CD8-positive, alpha-beta memory T cell (primary cell): ENCODE data around the gene EFCAB6. TPM values are rescaled to one million over a fixed set of nuclear protein-coding genes. Genes with fewer than 3 reads are reported as not detected.

Source experiments
- CTCF ChIA-PET: fragments of 350-600 bp; sonication (Branson Sonifier 250); formaldehyde crosslinking; loops from one replicate; lab custom pipeline; 2021; ENCODE audit warnings: antibody characterized with exemption; lab: Charles Lee
- POLR2A ChIA-PET: fragments of 350-600 bp; sonication (Branson Sonifier 250); formaldehyde crosslinking; loops from one replicate; lab custom pipeline; 2021; ENCODE audit warnings: antibody characterized with exemption; lab: Charles Lee
- DNase-seq, 5 donors: peaks; one replicate each; pipeline versions ENCODE4 v3.0.0 to v3.0.0-alpha.2; 2020 to 2022; ENCODE audit warnings: mixed read lengths in 1 of 5
- H3K27ac ChIP-seq: one replicate; pipeline ENCODE4 v1.7.0; 2013; ENCODE audit warnings: low read depth, mild to moderate bottlenecking, low read length, moderate library complexity
- H3K27me3 ChIP-seq: 2 replicates; pipeline ENCODE4 v1.7.0; 2013; ENCODE audit warnings: low read length, mild to moderate bottlenecking; ENCODE audit not compliant: insufficient read depth, poor library complexity, severe bottlenecking
- H3K36me3 ChIP-seq: 2 replicates; pipeline ENCODE4 v1.7.0; 2013; ENCODE audit warnings: mild to moderate bottlenecking, low read length, moderate library complexity; ENCODE audit not compliant: insufficient read depth
- H3K4me1 ChIP-seq: 2 replicates; pipeline ENCODE4 v1.7.0; 2013; ENCODE audit warnings: mild to moderate bottlenecking, low read length, moderate library complexity; ENCODE audit not compliant: insufficient read depth
- H3K4me3 ChIP-seq: 2 replicates; pipeline ENCODE4 v1.7.0; 2013; ENCODE audit warnings: mild to moderate bottlenecking, low read length
- H3K9me3 ChIP-seq: 2 replicates; pipeline ENCODE4 v1.7.0; 2013; ENCODE audit warnings: mild to moderate bottlenecking, low read length
- H3K27ac Mint-ChIP-seq, 8 donors: one replicate each; pipeline ENCODE4 v1.8.0; 2020 to 2021; ENCODE audit warnings: mixed read lengths in 8 of 8, mild to moderate bottlenecking in 6 of 8, inconsistent platforms in 3 of 8, moderate library complexity in 3 of 8
- H3K27me3 Mint-ChIP-seq, 2 donors: one replicate each; pipeline ENCODE4 v1.8.0; 2020 to 2021; ENCODE audit warnings: mixed read lengths in 2 of 2, mild to moderate bottlenecking in 1 of 2, moderate library complexity in 1 of 2
- H3K36me3 Mint-ChIP-seq, 3 donors: one replicate each; pipeline ENCODE4 v1.8.0; 2020 to 2021; ENCODE audit warnings: mixed read lengths in 3 of 3, inconsistent platforms in 1 of 3, mild to moderate bottlenecking in 1 of 3
- H3K4me1 Mint-ChIP-seq, 3 donors: one replicate each; pipeline ENCODE4 v1.8.0; 2020 to 2021; ENCODE audit warnings: mixed read lengths in 3 of 3, inconsistent platforms in 1 of 3, mild to moderate bottlenecking in 1 of 3
- H3K4me3 Mint-ChIP-seq, 7 donors: one replicate each; pipeline ENCODE4 v1.8.0; 2020 to 2021; ENCODE audit warnings: mixed read lengths in 7 of 7, mild to moderate bottlenecking in 6 of 7, moderate library complexity in 4 of 7, inconsistent platforms in 2 of 7
- H3K9me3 Mint-ChIP-seq, 5 donors: one replicate each; pipeline ENCODE4 v1.8.0; 2020 to 2022; ENCODE audit warnings: mixed read lengths in 5 of 5, mild to moderate bottlenecking in 3 of 5, moderate library complexity in 2 of 5, inconsistent platforms in 1 of 5
- polyA plus RNA-seq: library from polyadenylated mRNA; unstranded; fragments of 300-500 nt; fragmentation: Illumina TruSeq; gene quantifications from one replicate; pipeline ENCODE4 v1.2.3, GENCODE V29; 2021
- total RNA-seq, 2 experiments: library from RNA; stranded (reverse); gene quantifications; one replicate each; pipeline ENCODE4 v1.2.3, GENCODE V29; 2021

The EFCAB6 gene
- total and polyA plus RNA-seq, 3 experiments from 2014 or later = 0.22 to 0.72 (median 0.64) TPM

GRCh38 chr22:43857367-43857766 lies 45.3 kb upstream of the EFCAB6 start:
- no peak overlapping the region for H3K4me3 Mint-ChIP-seq
- Histone ChIP-seq H3K36me3 (no peaks in the 10 kb centered on the region), H3K4me3 (no peak overlapping the region), H3K27ac (no peak overlapping the region), H3K9me3 (no peaks in the 10 kb centered on the region), H3K4me1 (no peaks in the 10 kb centered on the region), H3K27me3 (peaks cover 9% of the 10 kb centered on the region)
- H3K4me1 Mint-ChIP-seq = peaks cover 0 to 4% (median 0%) of the 10 kb centered on the region in 3 donors
- no peak overlapping the region for H3K27ac Mint-ChIP-seq
- no peak for DNase-seq
- H3K27me3 Mint-ChIP-seq = peaks cover 45 to 63% of the 10 kb centered on the region in 2 donors
- POLR2A ChIA-PET = no interaction called here
- peaks cover 0 to 10% (median 7%) of the 10 kb centered on the region in 5 donors for H3K9me3 Mint-ChIP-seq
- CTCF ChIA-PET = no interaction called here
- peaks cover 0 to 1% (median 0%) of the 10 kb centered on the region in 3 donors for H3K36me3 Mint-ChIP-seq

- no peaks in the 10 kb centered on the region for H3K4me1 Mint-ChIP-seq
- H3K27ac ChIP-seq = no peak overlapping the region
- POLR2A ChIA-PET = interaction anchor here (0.6 kb wide), 1 partner anchor 1019 kb away, joined by 12 read pairs; no protein-coding TSS in a partner anchor
- no peaks in the 10 kb centered on the region for H3K4me1 ChIP-seq
- no peaks in the 10 kb centered on the region for H3K9me3 ChIP-seq
- H3K27me3 Mint-ChIP-seq = peaks cover 33 to 62% of the 10 kb centered on the region in 2 donors
- no peak overlapping the region for H3K4me3 ChIP-seq
- H3K4me3 Mint-ChIP-seq = no peak overlapping the region
- H3K27me3 ChIP-seq = peaks cover under 1% of the 10 kb centered on the region
- peaks cover 0 to 9% (median 7%) of the 10 kb centered on the region in 5 donors for H3K9me3 Mint-ChIP-seq
- DNase-seq = no peak
- no peak overlapping the region for H3K27ac Mint-ChIP-seq
- no peaks in the 10 kb centered on the region for H3K36me3 ChIP-seq
- CTCF ChIA-PET = no interaction called here
- peaks cover 0 to 1% (median 0%) of the 10 kb centered on the region in 3 donors for H3K36me3 Mint-ChIP-seq
These were observed 43.3 kb upstream of the EFCAB6 start for GRCh38 chr22:43855431-43855830.

- Histone ChIP-seq H3K27ac (no peak overlapping the region), H3K27me3 (no peaks in the 10 kb centered on the region), H3K9me3 (no peaks in the 10 kb centered on the region), H3K4me3 (no peak overlapping the region), H3K4me1 (no peaks in the 10 kb centered on the region), H3K36me3 (no peaks in the 10 kb centered on the region)
- H3K4me3 Mint-ChIP-seq = no peak overlapping the region
- no peak overlapping the region for H3K27ac Mint-ChIP-seq
- H3K4me1 Mint-ChIP-seq = no peaks in the 10 kb centered on the region
- ChIA-PET CTCF (no interaction called here), POLR2A (no interaction called here)
- H3K9me3 Mint-ChIP-seq = peaks cover 0 to 9% (median 7%) of the 10 kb centered on the region in 5 donors
- DNase-seq = no peak
- peaks cover 0 to 1% (median 0%) of the 10 kb centered on the region in 3 donors for H3K36me3 Mint-ChIP-seq
- peaks cover 27 to 62% of the 10 kb centered on the region in 2 donors for H3K27me3 Mint-ChIP-seq
These were observed 42.7 kb upstream of the EFCAB6 start for GRCh38 chr22:43854786-43855271.

GRCh38 chr22:43854121-43854785 lies 42.1 kb upstream of the EFCAB6 start:
- Histone ChIP-seq H3K27ac (no peak overlapping the region), H3K4me3 (no peak overlapping the region), H3K4me1 (no peaks in the 10 kb centered on the region), H3K9me3 (no peaks in the 10 kb centered on the region), H3K27me3 (no peaks in the 10 kb centered on the region), H3K36me3 (no peaks in the 10 kb centered on the region)
- ChIA-PET POLR2A (no interaction called here), CTCF (no interaction called here)
- Mint-ChIP-seq H3K9me3 (peaks cover 0 to 9% (median 7%) of the 10 kb centered on the region in 5 donors), H3K4me3 (no peak overlapping the region), H3K36me3 (peaks cover 0 to 1% (median 0%) of the 10 kb centered on the region in 3 donors), H3K27ac (no peak overlapping the region), H3K27me3 (peaks cover 24 to 60% of the 10 kb centered on the region in 2 donors), H3K4me1 (no peaks in the 10 kb centered on the region)
- no peak for DNase-seq

- peaks cover 0 to 1% (median 0%) of the 10 kb centered on the region in 3 donors for H3K36me3 Mint-ChIP-seq
- Histone ChIP-seq H3K36me3 (no peaks in the 10 kb centered on the region), H3K4me1 (no peaks in the 10 kb centered on the region), H3K27ac (no peak overlapping the region), H3K9me3 (no peaks in the 10 kb centered on the region), H3K4me3 (no peak overlapping the region), H3K27me3 (no peaks in the 10 kb centered on the region)
- H3K4me1 Mint-ChIP-seq = no peaks in the 10 kb centered on the region
- H3K9me3 Mint-ChIP-seq = peaks cover 0 to 9% (median 7%) of the 10 kb centered on the region in 5 donors
- CTCF ChIA-PET = no interaction called here
- POLR2A ChIA-PET = no interaction called here
- peaks cover 20 to 60% of the 10 kb centered on the region in 2 donors for H3K27me3 Mint-ChIP-seq
- H3K27ac Mint-ChIP-seq = no peak overlapping the region
- DNase-seq = no peak
- H3K4me3 Mint-ChIP-seq = no peak overlapping the region
These were observed 41.3 kb upstream of the EFCAB6 start for GRCh38 chr22:43853328-43853931.

GRCh38 chr22:43852573-43853327 lies 40.6 kb upstream of the EFCAB6 start:
- H3K4me3 Mint-ChIP-seq = no peak overlapping the region
- Histone ChIP-seq H3K9me3 (no peaks in the 10 kb centered on the region), H3K27ac (no peak overlapping the region), H3K27me3 (no peaks in the 10 kb centered on the region), H3K36me3 (no peaks in the 10 kb centered on the region), H3K4me1 (no peaks in the 10 kb centered on the region), H3K4me3 (no peak overlapping the region)
- H3K4me1 Mint-ChIP-seq = no peaks in the 10 kb centered on the region
- peaks cover 0 to 1% (median 0%) of the 10 kb centered on the region in 3 donors for H3K36me3 Mint-ChIP-seq
- ChIA-PET POLR2A (no interaction called here), CTCF (no interaction called here)
- peaks cover 19 to 60% of the 10 kb centered on the region in 2 donors for H3K27me3 Mint-ChIP-seq
- no peak for DNase-seq
- peak overlapping the region in 1 of 8 donors; percentile 3 for H3K27ac Mint-ChIP-seq
- H3K9me3 Mint-ChIP-seq = peaks cover 0 to 9% (median 7%) of the 10 kb centered on the region in 5 donors

GRCh38 chr22:43851979-43852307 lies 39.8 kb upstream of the EFCAB6 start:
- POLR2A ChIA-PET = no interaction called here
- Histone ChIP-seq H3K27me3 (no peaks in the 10 kb centered on the region), H3K27ac (no peak overlapping the region), H3K9me3 (no peaks in the 10 kb centered on the region), H3K4me3 (no peak overlapping the region), H3K4me1 (no peaks in the 10 kb centered on the region), H3K36me3 (no peaks in the 10 kb centered on the region)
- Mint-ChIP-seq H3K27ac (no peak overlapping the region), H3K4me1 (no peaks in the 10 kb centered on the region), H3K27me3 (peaks cover 17 to 54% of the 10 kb centered on the region in 2 donors), H3K9me3 (peaks cover 0 to 7% (median 5%) of the 10 kb centered on the region in 5 donors), H3K4me3 (no peak overlapping the region), H3K36me3 (peaks cover 0 to under 1% (median 0%) of the 10 kb centered on the region in 3 donors)
- CTCF ChIA-PET = no interaction called here
- DNase-seq = no peak
